ENCODE data around the gene CELSR2. TPM values are rescaled to one million over a fixed set of nuclear protein-coding genes. Genes with fewer than 3 reads are reported as not detected.

The CELSR2 gene
- total and polyA plus RNA-seq, 8 donors, result 5.9 to 18.0 (median 12.5) TPM

- no peaks in the 10 kb centered on the region for H3K9me3 ChIP-seq
- H3K36me3 ChIP-seq, result peaks cover 0 to 2% of the 10 kb centered on the region in 2 donors
- H3K27me3 ChIP-seq, result no peaks in the 10 kb centered on the region
- intact Hi-C loops (cut with DNase I), result loop anchor here in 1 of 2 donors (5.0 kb wide), 1 partner anchor 122 kb away; the partner anchor contains the start of gene SORT1
- peak overlapping the region; percentile 21 to 33 for H3K4me3 ChIP-seq
- H3K27ac ChIP-seq, result peak overlapping the region; percentile 48 to 78
- no peak for TF ChIP-seq CTCF (IDR thresholded peaks at IDR 0.05)
- ATAC-seq (peak; percentile 78), DNase-seq (peak in 3 of 4 donors; percentile 68 to 85 (median 83))
- H3K4me1 ChIP-seq, result peaks cover 10 to 13% of the 10 kb centered on the region in 2 donors
Measured at GRCh38 chr1:109274533-109275476, 25.5 kb downstream of the CELSR2 start.

GRCh38 chr1:109275706-109276345 is 26.5 kb downstream of the CELSR2 start:
- Histone ChIP-seq H3K4me1 (peaks cover 13% of the 10 kb centered on the region in 2 donors), H3K27me3 (no peaks in the 10 kb centered on the region), H3K4me3 (peak overlapping the region; percentile 7 to 33), H3K36me3 (peaks cover 0 to 4% of the 10 kb centered on the region in 2 donors), H3K27ac (peak overlapping the region in 1 of 2 donors; percentile 54), H3K9me3 (no peaks in the 10 kb centered on the region)
- no peak for ATAC-seq
- intact Hi-C loops (cut with DNase I), result loop anchor here in 1 of 2 donors (5.0 kb wide), 1 partner anchor 121 kb away; the partner anchor contains the start of gene SORT1
- peak in 1 of 4 donors; percentile 38 for DNase-seq
- no peak for TF ChIP-seq CTCF (IDR thresholded peaks at IDR 0.05)

- DNase-seq (peak; percentile 46 to 92 (median 82)), ATAC-seq (peak; percentile 67)
- Histone ChIP-seq H3K9me3 (no peaks in the 10 kb centered on the region), H3K27me3 (no peaks in the 10 kb centered on the region), H3K27ac (peak overlapping the region; percentile 25 to 39), H3K4me1 (peaks cover 26 to 27% of the 10 kb centered on the region in 2 donors), H3K4me3 (no peak overlapping the region), H3K36me3 (peaks cover 0 to 4% of the 10 kb centered on the region in 2 donors)
- peak; percentile 80 to 91 for TF ChIP-seq CTCF (IDR thresholded peaks at IDR 0.05)
- intact Hi-C loops (cut with DNase I), result loop anchor here in 1 of 2 donors (5.0 kb wide), 1 partner anchor 120 kb away; the partner anchor contains the start of gene SORT1
Measured at GRCh38 chr1:109277434-109278204, 28.3 kb downstream of the CELSR2 start.

- H3K36me3 ChIP-seq, result peaks cover 0 to 4% of the 10 kb centered on the region in 2 donors
- no peaks in the 10 kb centered on the region for H3K9me3 ChIP-seq
- H3K27me3 ChIP-seq, result no peaks in the 10 kb centered on the region
- no peak overlapping the region for H3K27ac ChIP-seq
- intact Hi-C loops (cut with DNase I), result loop anchor here in 1 of 2 donors (5.0 kb wide), 1 partner anchor 118 kb away; the partner anchor contains the start of gene SORT1
- H3K4me1 ChIP-seq, result peaks cover 31 to 40% of the 10 kb centered on the region in 2 donors
- DNase-seq, result no peak
- no peak overlapping the region for H3K4me3 ChIP-seq
- no peak for ATAC-seq
- TF ChIP-seq CTCF (IDR thresholded peaks at IDR 0.05), result no peak
Measured at GRCh38 chr1:109279615-109280278, 30.4 kb downstream of the CELSR2 start.
